Retinal pigment epithelial cell (primary cell): ENCODE results near the gene VWC2.

Experiments used
- DNase-seq: peaks from one replicate; pipeline ENCODE4 v3.0.0-alpha.2; 2010; ENCODE audit warnings: low read depth
- H3K4me3 ChIP-seq: 2 replicates; pipeline ENCODE4 v1.5.1; 2011; ENCODE audit warnings: mild to moderate bottlenecking, low read length, control low read depth, moderate library complexity
- TF ChIP-seq, protein P1 (sequence below): conservative IDR thresholded peaks from 2 replicates; pipeline ENCODE4 v1.5.1; 2011; ENCODE audit warnings: low read depth, low read length, control low read depth, inconsistent platforms

Gene VWC2

DNA sequence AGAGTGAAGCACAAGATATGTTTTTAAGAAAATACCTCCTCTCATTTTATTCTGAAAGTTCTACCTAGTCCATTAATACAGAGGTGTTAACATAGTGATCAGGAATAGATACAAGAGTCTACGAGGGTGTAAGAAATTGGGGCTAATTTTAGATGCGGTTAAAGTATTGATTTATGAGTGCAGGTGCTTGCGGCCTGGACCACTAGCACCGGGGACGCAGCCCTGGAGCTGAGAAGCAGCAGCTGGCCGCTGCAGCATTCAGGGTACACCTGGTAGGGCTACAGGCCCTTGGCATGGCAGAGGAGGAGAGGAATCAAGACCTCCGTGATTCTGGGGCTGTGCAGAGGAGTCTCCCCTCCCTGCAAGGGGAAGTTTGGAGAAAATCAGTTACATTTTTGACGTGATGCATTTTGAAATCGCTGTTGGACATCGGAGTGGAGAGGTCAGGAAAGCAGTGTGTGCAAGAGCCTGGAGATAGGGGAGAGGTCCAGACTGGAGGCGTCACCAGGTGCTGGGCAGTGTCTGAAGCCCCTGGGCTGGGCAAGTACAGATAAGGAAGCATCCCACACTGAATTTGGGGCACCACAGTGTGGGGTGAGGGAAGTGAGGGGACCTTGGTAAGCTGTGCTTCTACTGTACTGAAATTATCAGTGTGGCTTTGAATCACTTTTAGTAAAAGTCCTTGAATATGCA lies 112.3 kb downstream of the VWC2 start:
- no peak for DNase-seq
- H3K4me3 ChIP-seq = no peak overlapping the region
- TF ChIP-seq, protein P1, sequence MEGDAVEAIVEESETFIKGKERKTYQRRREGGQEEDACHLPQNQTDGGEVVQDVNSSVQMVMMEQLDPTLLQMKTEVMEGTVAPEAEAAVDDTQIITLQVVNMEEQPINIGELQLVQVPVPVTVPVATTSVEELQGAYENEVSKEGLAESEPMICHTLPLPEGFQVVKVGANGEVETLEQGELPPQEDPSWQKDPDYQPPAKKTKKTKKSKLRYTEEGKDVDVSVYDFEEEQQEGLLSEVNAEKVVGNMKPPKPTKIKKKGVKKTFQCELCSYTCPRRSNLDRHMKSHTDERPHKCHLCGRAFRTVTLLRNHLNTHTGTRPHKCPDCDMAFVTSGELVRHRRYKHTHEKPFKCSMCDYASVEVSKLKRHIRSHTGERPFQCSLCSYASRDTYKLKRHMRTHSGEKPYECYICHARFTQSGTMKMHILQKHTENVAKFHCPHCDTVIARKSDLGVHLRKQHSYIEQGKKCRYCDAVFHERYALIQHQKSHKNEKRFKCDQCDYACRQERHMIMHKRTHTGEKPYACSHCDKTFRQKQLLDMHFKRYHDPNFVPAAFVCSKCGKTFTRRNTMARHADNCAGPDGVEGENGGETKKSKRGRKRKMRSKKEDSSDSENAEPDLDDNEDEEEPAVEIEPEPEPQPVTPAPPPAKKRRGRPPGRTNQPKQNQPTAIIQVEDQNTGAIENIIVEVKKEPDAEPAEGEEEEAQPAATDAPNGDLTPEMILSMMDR = no peak

DNA sequence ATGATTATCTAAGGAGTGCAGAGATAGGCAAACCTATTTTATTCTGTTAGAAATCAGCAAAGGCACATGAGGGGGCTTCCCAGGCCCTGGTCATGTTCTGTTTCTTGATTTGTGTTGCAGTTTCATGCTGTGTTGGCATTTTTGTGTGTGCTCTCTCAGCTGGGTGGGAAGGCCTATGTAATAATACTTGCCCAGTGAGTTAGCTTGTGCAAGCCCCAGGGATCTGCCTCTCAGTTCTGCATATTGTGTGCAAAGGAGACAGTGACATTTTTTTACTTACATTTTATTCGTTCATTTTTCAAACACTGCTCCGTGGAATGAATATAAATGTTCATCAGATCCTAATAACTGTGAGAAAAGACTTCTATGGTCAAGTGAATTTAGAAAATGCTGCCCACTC lies 119.0 kb downstream of the VWC2 start:
- H3K4me3 ChIP-seq = no peak overlapping the region
- DNase-seq = no peak
- TF ChIP-seq, protein P1 = no peak

DNA sequence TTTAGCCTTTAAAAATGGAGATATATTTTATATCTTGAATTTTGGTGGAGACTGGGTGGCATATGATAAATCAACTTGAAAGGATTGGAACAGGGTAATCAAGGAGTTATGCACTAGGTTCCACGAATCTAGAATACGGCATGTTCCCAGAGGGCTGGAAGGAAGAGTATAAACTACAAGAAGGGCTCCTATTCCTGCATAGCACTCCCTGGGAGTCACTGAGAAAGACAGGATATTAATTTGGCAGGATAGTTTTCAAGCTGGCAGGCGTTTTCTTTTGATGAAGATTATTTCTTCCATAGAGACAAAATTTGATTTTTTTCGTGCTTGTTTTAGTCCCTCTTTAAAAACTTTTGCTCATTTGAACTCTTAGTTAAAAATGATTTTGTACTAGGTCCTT lies 119.7 kb downstream of the VWC2 start:
- TF ChIP-seq, protein P1 = no peak
- no peak for DNase-seq
- H3K4me3 ChIP-seq = no peak overlapping the region

DNA sequence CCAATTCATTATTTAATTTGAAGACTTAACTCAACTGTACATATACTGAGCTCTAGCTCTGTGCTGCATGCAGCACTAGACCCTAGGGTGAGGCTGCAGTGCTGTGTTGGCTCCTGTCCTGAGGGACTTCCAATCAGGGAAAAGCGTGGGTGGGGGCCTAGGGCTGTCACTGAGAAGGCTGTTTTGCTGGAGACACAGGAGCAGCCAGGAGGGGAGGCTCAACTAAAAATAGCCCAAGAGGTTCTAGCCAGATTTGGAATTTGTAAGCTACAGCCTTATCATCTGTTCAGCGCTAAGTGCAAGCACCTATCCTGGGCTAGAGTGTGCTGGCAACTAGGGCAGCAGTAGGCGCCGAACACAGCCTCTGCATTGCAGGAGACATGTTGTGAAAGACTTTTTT lies 121.1 kb downstream of the VWC2 start:
- no peak overlapping the region for H3K4me3 ChIP-seq
- DNase-seq = no peak
- TF ChIP-seq, protein P1 = no peak

DNA sequence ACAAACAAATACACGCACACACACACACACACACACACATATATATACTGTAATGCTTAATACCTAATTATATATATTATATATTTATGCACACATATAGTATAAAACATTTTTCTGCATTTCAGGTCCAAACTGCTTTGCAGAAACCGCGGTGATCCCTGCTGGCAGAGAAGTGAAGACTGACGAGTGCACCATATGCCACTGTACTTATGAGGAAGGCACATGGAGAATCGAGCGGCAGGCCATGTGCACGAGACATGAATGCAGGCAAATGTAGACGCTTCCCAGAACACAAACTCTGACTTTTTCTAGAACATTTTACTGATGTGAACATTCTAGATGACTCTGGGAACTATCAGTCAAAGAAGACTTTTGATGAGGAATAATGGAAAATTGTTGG lies 138.5 kb downstream of the VWC2 start:
- H3K4me3 ChIP-seq = no peak overlapping the region
- DNase-seq = no peak
- TF ChIP-seq, protein P1 = no peak

DNA sequence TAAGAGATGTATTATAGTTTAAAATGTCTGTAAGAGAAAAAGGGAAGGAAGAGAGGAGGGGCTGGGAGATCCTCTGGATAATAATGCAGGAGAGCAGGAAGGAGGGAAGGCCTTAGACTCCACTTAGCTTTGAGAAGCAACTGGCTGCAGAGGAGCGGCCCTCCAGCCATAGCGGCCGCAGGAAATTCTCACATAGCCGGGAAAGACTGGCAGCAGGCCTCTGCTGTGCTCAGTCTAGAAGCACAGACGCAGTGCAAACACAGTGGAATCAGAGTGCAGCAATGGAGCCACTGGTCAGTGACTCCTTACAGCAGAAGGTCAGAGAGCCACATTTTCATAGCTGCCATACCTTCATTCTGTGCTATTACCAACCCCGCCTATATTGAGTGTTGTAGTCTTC lies 153.3 kb downstream of the VWC2 start:
- no peak overlapping the region for H3K4me3 ChIP-seq
- no peak for DNase-seq

DNA sequence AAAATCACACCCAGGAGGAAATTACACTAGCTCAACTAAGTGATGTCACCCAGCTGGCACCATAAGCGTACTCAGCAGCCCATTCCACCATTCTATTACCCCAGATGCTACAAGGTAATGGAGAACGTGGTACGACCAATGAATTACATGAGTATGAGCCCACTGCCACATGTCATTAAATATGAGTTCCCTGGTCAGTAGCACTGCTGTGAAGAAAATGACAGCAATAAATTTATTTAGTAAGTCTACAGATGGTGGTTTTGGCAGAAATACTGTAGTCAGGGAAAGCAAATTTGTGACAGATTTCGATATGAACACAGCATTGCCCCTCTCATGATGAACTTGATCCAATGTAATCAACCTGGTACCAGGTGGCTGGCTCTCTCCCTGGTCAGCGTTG lies 154.2 kb downstream of the VWC2 start:
- DNase-seq = no peak
- H3K4me3 ChIP-seq = no peak overlapping the region
- TF ChIP-seq, protein P1 = no peak

More for the DNA sequence above, 153.3 kb downstream of the VWC2 start:
- TF ChIP-seq, protein P1 = no peak
